ENCODE results near the gene KLHDC8A. TPM values are rescaled to one million over a fixed set of nuclear protein-coding genes. Genes with fewer than 3 reads are reported as not detected.

KLHDC8A gene
- total and polyA plus RNA-seq, 2 of the 13 experiments (the other 11 are each of a cell fraction or from before 2014, with no cell fraction given) = not detected

- TF ChIP-seq, protein P1, sequence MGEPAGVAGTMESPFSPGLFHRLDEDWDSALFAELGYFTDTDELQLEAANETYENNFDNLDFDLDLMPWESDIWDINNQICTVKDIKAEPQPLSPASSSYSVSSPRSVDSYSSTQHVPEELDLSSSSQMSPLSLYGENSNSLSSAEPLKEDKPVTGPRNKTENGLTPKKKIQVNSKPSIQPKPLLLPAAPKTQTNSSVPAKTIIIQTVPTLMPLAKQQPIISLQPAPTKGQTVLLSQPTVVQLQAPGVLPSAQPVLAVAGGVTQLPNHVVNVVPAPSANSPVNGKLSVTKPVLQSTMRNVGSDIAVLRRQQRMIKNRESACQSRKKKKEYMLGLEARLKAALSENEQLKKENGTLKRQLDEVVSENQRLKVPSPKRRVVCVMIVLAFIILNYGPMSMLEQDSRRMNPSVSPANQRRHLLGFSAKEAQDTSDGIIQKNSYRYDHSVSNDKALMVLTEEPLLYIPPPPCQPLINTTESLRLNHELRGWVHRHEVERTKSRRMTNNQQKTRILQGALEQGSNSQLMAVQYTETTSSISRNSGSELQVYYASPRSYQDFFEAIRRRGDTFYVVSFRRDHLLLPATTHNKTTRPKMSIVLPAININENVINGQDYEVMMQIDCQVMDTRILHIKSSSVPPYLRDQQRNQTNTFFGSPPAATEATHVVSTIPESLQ (CRISPR knock-in tag; conservative IDR thresholded peaks at IDR 0.05) = no peak
- TF ChIP-seq XBP1 (CRISPR knock-in tag; IDR thresholded peaks at IDR 0.05) (no peak), ISL2 (CRISPR knock-in tag; IDR thresholded peaks at IDR 0.05) (no peak)
These were observed 7.9 kb downstream of the KLHDC8A start (continued) for GRCh38 chr1:205348554-205349487.

GRCh38 chr1:205346956-205347574, 9.7 kb downstream of the KLHDC8A start:
- Histone ChIP-seq H4K20me1 (ENCODE audit: insufficient read depth, low read length) (no peaks in the 10 kb centered on the region), H3K27ac (ENCODE audit: extremely low read length, insufficient read depth, low read length) (no peak overlapping the region), H2AFZ (ENCODE audit: low read length) (no peak overlapping the region), H3K4me2 (ENCODE audit: low read depth, low read length) (no peak overlapping the region), H3K36me3 (replicated peaks in 1 of 2; ENCODE audit: control insufficient read depth in 1 of 2, insufficient read depth in 2 of 2, low read length in 2 of 2) (no peaks in the 10 kb centered on the region), H3K4me1 (ENCODE audit: insufficient read depth, low read length) (peaks cover 9% of the 10 kb centered on the region), H3K9ac (ENCODE audit: insufficient read depth, low read depth, low read length) (no peak overlapping the region), H3K79me2 (ENCODE audit: insufficient read depth, low read length) (no peaks in the 10 kb centered on the region), H3K4me3 (replicated peaks in 1 of 3; ENCODE audit: insufficient read depth in 1 of 3, low read depth in 2 of 3, low read length in 3 of 3) (no peak overlapping the region), H3K9me3 (ENCODE audit: low read length) (no peaks in the 10 kb centered on the region), H3K27me3 (ENCODE audit: control insufficient read depth in 1 of 2, insufficient read depth in 2 of 2, low read length in 2 of 2) (peaks cover 20 to 89% of the 10 kb centered on the region in 2 experiments)
- ATAC-seq = no peak
- ChIA-PET CTCF (ENCODE audit: low intra/inter-chr PET ratio, low total read pairs) (no interaction called here), POLR2A (no interaction called here)
- in situ Hi-C loops (cut with HindIII; ENCODE audit: extremely low pct_ligation_motif_present, low pct_unique_long_range_greater_than_20kb) = no loop called here
- DNase-seq (ENCODE audit: low spot score) = no peak
- no TSS peak for BruUV-seq (replicated peaks)
- TF ChIP-seq ZNF556 (CRISPR knock-in tag; IDR thresholded peaks at IDR 0.05; ENCODE audit: borderline replicate concordance) = no peak
- TF ChIP-seq CEBPG (CRISPR knock-in tag; IDR thresholded peaks at IDR 0.05) = 0 out of 2 replicates have a peak, but pooled peaks have one; percentile 13
- peak; percentile 71; the same call in 1 of the 2 replicates for TF ChIP-seq CEBPB (IDR thresholded peaks at IDR 0.05; ENCODE audit: borderline replicate concordance, low read depth, low read length)
- intact Hi-C loops (cut with micrococcal nuclease; ENCODE audit: unreplicated experiment) = no loop called here
- FAIRE-seq = no peak
- WGBS (ENCODE audit: low lambda C conversion rate) = 43% methylated on average over 10 of the region's 10 CpGs

Measured in HepG2 (cell line).